CD4-positive, alpha-beta memory T cell (primary cell): Measurements from ENCODE around the gene CPHXL2. TPM values are rescaled to one million over a fixed set of nuclear protein-coding genes. Genes with fewer than 3 reads are reported as not detected.
A peak's percentile ranks its signal among the peaks of the same experiment; 100 is the strongest.

Experiments used
- CTCF ChIA-PET: fragments of 350-600 bp; sonication (Branson Sonifier 250); formaldehyde crosslinking; loops from one replicate; lab custom pipeline; 2021; ENCODE audit warnings: inconsistent platforms; ENCODE audit not compliant: partially characterized antibody; lab: Charles Lee
- POLR2A ChIA-PET: fragments of 350-600 bp; sonication (Branson Sonifier 250); formaldehyde crosslinking; loops from one replicate; lab custom pipeline; 2021; ENCODE audit not compliant: partially characterized antibody; lab: Charles Lee
- DNase-seq, 5 donors: peaks; one replicate each; pipeline versions ENCODE4 v3.0.0 to v3.0.0-alpha.2; 2020 to 2022; ENCODE audit warnings: mixed read lengths in 1 of 5
- H3K27ac ChIP-seq: one replicate; pipeline ENCODE4 v1.7.0; 2013; ENCODE audit warnings: low read depth, low read length
- H3K27me3 ChIP-seq: 2 replicates; pipeline ENCODE4 v1.7.0; 2013; ENCODE audit warnings: mild to moderate bottlenecking, low read length, moderate library complexity; ENCODE audit not compliant: insufficient read depth
- H3K36me3 ChIP-seq: 2 replicates; pipeline ENCODE4 v1.7.0; 2013; ENCODE audit warnings: mild to moderate bottlenecking, low read length, moderate library complexity; ENCODE audit not compliant: insufficient read depth
- H3K4me1 ChIP-seq: 2 replicates; pipeline ENCODE4 v1.7.0; 2013; ENCODE audit warnings: mild to moderate bottlenecking, low read length, moderate library complexity; ENCODE audit not compliant: insufficient read depth
- H3K4me3 ChIP-seq, 2 donors: one replicate each; pipeline ENCODE4 v1.7.0; 2013; ENCODE audit warnings: low read length in 2 of 2, mild to moderate bottlenecking in 1 of 2
- H3K9me3 ChIP-seq, 2 donors: one replicate each; pipeline ENCODE4 v1.7.0; 2013; ENCODE audit warnings: low read length in 2 of 2, control low read depth in 1 of 2; ENCODE audit not compliant: control insufficient read depth in 1 of 2
- H3K27ac Mint-ChIP-seq, 7 donors: one replicate each; pipeline ENCODE4 v1.8.0; 2020 to 2021; ENCODE audit warnings: mixed read lengths in 7 of 7, mild to moderate bottlenecking in 6 of 7, inconsistent platforms in 3 of 7, moderate library complexity in 3 of 7
- H3K27me3 Mint-ChIP-seq, 2 donors: one replicate each; pipeline ENCODE4 v1.8.0; 2020 to 2021; ENCODE audit warnings: mixed read lengths in 2 of 2
- H3K36me3 Mint-ChIP-seq, 2 donors: one replicate each; pipeline ENCODE4 v1.8.0; 2020 to 2021; ENCODE audit warnings: mixed read lengths in 2 of 2, inconsistent platforms in 1 of 2, mild to moderate bottlenecking in 1 of 2
- H3K4me1 Mint-ChIP-seq, 4 donors: one replicate each; pipeline ENCODE4 v1.8.0; 2020 to 2021; ENCODE audit warnings: mixed read lengths in 4 of 4, mild to moderate bottlenecking in 1 of 4
- H3K4me3 Mint-ChIP-seq, 8 donors: one replicate each; pipeline ENCODE4 v1.8.0; 2020 to 2021; ENCODE audit warnings: mixed read lengths in 8 of 8, mild to moderate bottlenecking in 7 of 8, moderate library complexity in 6 of 8, inconsistent platforms in 3 of 8
- H3K9me3 Mint-ChIP-seq, 8 donors: one replicate each; pipeline ENCODE4 v1.8.0; 2020 to 2021; ENCODE audit warnings: mixed read lengths in 8 of 8, mild to moderate bottlenecking in 5 of 8, inconsistent platforms in 3 of 8, moderate library complexity in 1 of 8
- intact Hi-C: fragments of 100-400 bp; cut with micrococcal nuclease; formaldehyde crosslinking; loops from one replicate; pipeline ENCODE4 v1.15.1; 2023
- polyA plus RNA-seq, 2 donors: library from polyadenylated mRNA; unstranded; fragments of 300-500 nt; fragmentation: Illumina TruSeq; gene quantifications; one replicate each; pipeline ENCODE4 v1.2.3, GENCODE V29; 2021
- total RNA-seq, 2 experiments: library from RNA; stranded (reverse); gene quantifications; one replicate each; pipeline ENCODE4 v1.2.3, GENCODE V29; 2021

CPHXL2 gene
- total and polyA plus RNA-seq, 4 experiments from 2014 or later: not detected

- H3K27me3 ChIP-seq: no peaks in the 10 kb centered on the region
- peak; percentile 36 to 55 (median 48) for DNase-seq
- POLR2A ChIA-PET: interaction anchor here (0.9 to 8.2 kb wide), 8 partner anchors 10 to 88 kb away, joined by 3 to 293 read pairs (median 4); partner anchors contain the start of genes ADAT1 and TMEM231
- H3K9me3 ChIP-seq: no peaks in the 10 kb centered on the region
- H3K4me3 ChIP-seq: no peak overlapping the region
- Mint-ChIP-seq H3K36me3 (peaks cover 46 to 70% of the 10 kb centered on the region in 2 donors), H3K27me3 (no peaks in the 10 kb centered on the region), H3K4me1 (peaks cover 28 to 64% (median 40%) of the 10 kb centered on the region in 4 donors), H3K9me3 (no peaks in the 10 kb centered on the region), H3K4me3 (peak overlapping the region; percentile 51 to 85 (median 82)), H3K27ac (peak overlapping the region; percentile 70 to 94 (median 88))
- peaks cover 32% of the 10 kb centered on the region for H3K36me3 ChIP-seq
- H3K27ac ChIP-seq: peak overlapping the region; percentile 46
- CTCF ChIA-PET: interaction anchor here (1.1 to 2.7 kb wide), 11 partner anchors 8 to 179 kb away, joined by 3 to 10 read pairs (median 4); partner anchors contain the start of genes ADAT1 and TMEM170A
- intact Hi-C loops: no loop called here
- H3K4me1 ChIP-seq: peaks cover 50% of the 10 kb centered on the region
Observed at GRCh38 chr16:75644240-75645012, 32.4 kb downstream of the CPHXL2 start.

- Histone ChIP-seq H3K36me3 (peaks cover 59% of the 10 kb centered on the region), H3K27ac (no peak overlapping the region), H3K4me3 (no peak overlapping the region), H3K4me1 (peaks cover 36% of the 10 kb centered on the region), H3K9me3 (no peaks in the 10 kb centered on the region), H3K27me3 (no peaks in the 10 kb centered on the region)
- POLR2A ChIA-PET: interaction anchor here (1.1 to 1.2 kb wide), 2 partner anchors 14 to 18 kb away, joined by 3 to 4 read pairs; partner anchors contain the start of gene ADAT1
- no peak for DNase-seq
- CTCF ChIA-PET: no interaction called here
- intact Hi-C loops: no loop called here
- H3K4me1 Mint-ChIP-seq: peaks cover 24 to 45% (median 32%) of the 10 kb centered on the region in 4 donors
- no peaks in the 10 kb centered on the region for H3K27me3 Mint-ChIP-seq
- H3K27ac Mint-ChIP-seq: peak overlapping the region in 2 of 7 donors; percentile 19 to 46
- peaks cover 65 to 78% of the 10 kb centered on the region in 2 donors for H3K36me3 Mint-ChIP-seq
- H3K4me3 Mint-ChIP-seq: no peak overlapping the region
- no peaks in the 10 kb centered on the region for H3K9me3 Mint-ChIP-seq
Observed at GRCh38 chr16:75640598-75640997, 36.2 kb downstream of the CPHXL2 start.

- Mint-ChIP-seq H3K27me3 (no peaks in the 10 kb centered on the region), H3K27ac (peak overlapping the region in 1 of 7 donors; percentile 23), H3K4me3 (no peak overlapping the region), H3K9me3 (no peaks in the 10 kb centered on the region), H3K36me3 (peaks cover 62 to 81% of the 10 kb centered on the region in 2 donors), H3K4me1 (peaks cover 0 to 12% (median 2%) of the 10 kb centered on the region in 4 donors)
- ChIA-PET POLR2A (interaction anchor here (0.8 to 1.0 kb wide), 2 partner anchors 11 to 12 kb away, joined by 3 to 5 read pairs; partner anchors contain the start of genes KARS1 and TERF2IP), CTCF (interaction anchor here (1.0 kb wide), 1 partner anchor 13 kb away, joined by 3 read pairs; the partner anchor contains the start of genes KARS1 and TERF2IP)
- Histone ChIP-seq H3K4me1 (no peaks in the 10 kb centered on the region), H3K27me3 (no peaks in the 10 kb centered on the region), H3K4me3 (no peak overlapping the region), H3K36me3 (peaks cover 82% of the 10 kb centered on the region), H3K27ac (no peak overlapping the region), H3K9me3 (no peaks in the 10 kb centered on the region)
- DNase-seq: no peak
- intact Hi-C loops: no loop called here
Observed at GRCh38 chr16:75635036-75635435, 41.8 kb downstream of the CPHXL2 start.

GRCh38 chr16:75632857-75633256 is 44.0 kb downstream of the CPHXL2 start:
- DNase-seq: no peak
- peaks cover 68 to 88% of the 10 kb centered on the region in 2 donors for H3K36me3 Mint-ChIP-seq
- intact Hi-C loops: no loop called here
- H3K27ac ChIP-seq: no peak overlapping the region
- POLR2A ChIA-PET: interaction anchor here (1.0 to 1.6 kb wide), 4 partner anchors 9 to 200 kb away, joined by 3 to 7 read pairs (median 4); partner anchors contain the start of genes ADAT1, CFDP1, KARS1 and TERF2IP
- peak overlapping the region in 2 of 7 donors; percentile 30 to 53 for H3K27ac Mint-ChIP-seq
- H3K27me3 ChIP-seq: no peaks in the 10 kb centered on the region
- no peaks in the 10 kb centered on the region for H3K27me3 Mint-ChIP-seq
- no peak overlapping the region for H3K4me3 ChIP-seq
- CTCF ChIA-PET: interaction anchor here (0.7 to 2.1 kb wide), 5 partner anchors 10 to 168 kb away, joined by 3 to 8 read pairs (median 3); partner anchors contain the start of genes ADAT1, KARS1 and TERF2IP
- H3K9me3 Mint-ChIP-seq: no peaks in the 10 kb centered on the region
- H3K4me3 Mint-ChIP-seq: no peak overlapping the region
- H3K4me1 ChIP-seq: peaks cover 15% of the 10 kb centered on the region
- H3K9me3 ChIP-seq: no peaks in the 10 kb centered on the region
- peaks cover 89% of the 10 kb centered on the region for H3K36me3 ChIP-seq
- peaks cover 16 to 18% (median 17%) of the 10 kb centered on the region in 4 donors for H3K4me1 Mint-ChIP-seq

- intact Hi-C loops: no loop called here
- H3K4me3 Mint-ChIP-seq: no peak overlapping the region
- Histone ChIP-seq H3K36me3 (peaks cover 73% of the 10 kb centered on the region), H3K27me3 (no peaks in the 10 kb centered on the region), H3K9me3 (no peaks in the 10 kb centered on the region), H3K4me1 (peaks cover 28% of the 10 kb centered on the region), H3K4me3 (no peak overlapping the region), H3K27ac (no peak overlapping the region)
- CTCF ChIA-PET: interaction anchor here (1.2 to 1.5 kb wide), 3 partner anchors 14 to 113 kb away, joined by 3 to 6 read pairs (median 3); partner anchors contain the start of genes KARS1 and TERF2IP
- H3K27ac Mint-ChIP-seq: peak overlapping the region in 2 of 7 donors; percentile 7 to 56
- peaks cover 33 to 43% (median 36%) of the 10 kb centered on the region in 4 donors for H3K4me1 Mint-ChIP-seq
- POLR2A ChIA-PET: interaction anchor here (1.6 to 6.1 kb wide), 2 partner anchors 8 to 18 kb away, joined by 8 to 70 read pairs; partner anchors contain the start of genes KARS1 and TERF2IP
- H3K9me3 Mint-ChIP-seq: peaks cover 0 to 1% (median 0%) of the 10 kb centered on the region in 8 donors
- H3K36me3 Mint-ChIP-seq: peaks cover 74 to 84% of the 10 kb centered on the region in 2 donors
- H3K27me3 Mint-ChIP-seq: no peaks in the 10 kb centered on the region
- no peak for DNase-seq
Observed at GRCh38 chr16:75630052-75630451, 46.8 kb downstream of the CPHXL2 start.

- peaks cover 35 to 50% (median 40%) of the 10 kb centered on the region in 4 donors for H3K4me1 Mint-ChIP-seq
- POLR2A ChIA-PET: interaction anchor here (1.2 to 6.1 kb wide), 2 partner anchors 11 to 19 kb away, joined by 3 to 70 read pairs; partner anchors contain the start of genes KARS1 and TERF2IP
- no peaks in the 10 kb centered on the region for H3K27me3 ChIP-seq
- intact Hi-C loops: no loop called here
- no peak overlapping the region for H3K4me3 ChIP-seq
- CTCF ChIA-PET: no interaction called here
- peaks cover 28% of the 10 kb centered on the region for H3K4me1 ChIP-seq
- no peaks in the 10 kb centered on the region for H3K27me3 Mint-ChIP-seq
- H3K4me3 Mint-ChIP-seq: peak overlapping the region in 4 of 8 donors; percentile 5 to 77 (median 38)
- DNase-seq: no peak
- H3K36me3 ChIP-seq: peaks cover 65% of the 10 kb centered on the region
- peaks cover 0 to 3% (median 0%) of the 10 kb centered on the region in 8 donors for H3K9me3 Mint-ChIP-seq
- no peak overlapping the region for H3K27ac ChIP-seq
- H3K27ac Mint-ChIP-seq: peak overlapping the region in 5 of 7 donors; percentile 42 to 94 (median 86)
- no peaks in the 10 kb centered on the region for H3K9me3 ChIP-seq
- H3K36me3 Mint-ChIP-seq: peaks cover 71 to 79% of the 10 kb centered on the region in 2 donors
Observed at GRCh38 chr16:75629132-75629531, 47.7 kb downstream of the CPHXL2 start.
